ENCODE data around the gene FBXO38.
A peak's percentile ranks its signal among the peaks of the same experiment; 100 is the strongest.

FBXO38 gene

DNA sequence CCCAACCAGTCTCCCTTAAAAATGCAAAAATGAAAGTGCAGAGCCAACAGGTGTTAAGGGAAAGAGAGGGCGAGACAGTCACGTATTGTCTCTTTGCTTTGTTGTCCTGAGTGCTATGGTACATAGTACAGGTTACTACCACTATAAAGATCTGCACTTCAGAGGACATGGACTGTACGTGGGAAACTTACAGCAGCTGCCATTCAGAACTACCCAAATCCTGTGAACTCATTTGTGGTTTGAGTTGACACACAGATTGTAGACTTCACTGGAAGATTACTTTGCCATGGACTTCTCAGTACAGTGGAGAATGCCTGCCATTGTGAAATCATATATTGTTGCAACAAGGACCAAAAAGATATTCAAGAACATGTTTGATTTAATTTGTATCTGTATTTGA lies 34.8 kb downstream of the FBXO38 start:
- in situ Hi-C loops (cut with HindIII; ENCODE audit: low pct_ligation_motif_present, low pct_unique_long_range_greater_than_20kb, low sequenced_read_pairs): no loop called here
- DNase-seq: no peak

DNA sequence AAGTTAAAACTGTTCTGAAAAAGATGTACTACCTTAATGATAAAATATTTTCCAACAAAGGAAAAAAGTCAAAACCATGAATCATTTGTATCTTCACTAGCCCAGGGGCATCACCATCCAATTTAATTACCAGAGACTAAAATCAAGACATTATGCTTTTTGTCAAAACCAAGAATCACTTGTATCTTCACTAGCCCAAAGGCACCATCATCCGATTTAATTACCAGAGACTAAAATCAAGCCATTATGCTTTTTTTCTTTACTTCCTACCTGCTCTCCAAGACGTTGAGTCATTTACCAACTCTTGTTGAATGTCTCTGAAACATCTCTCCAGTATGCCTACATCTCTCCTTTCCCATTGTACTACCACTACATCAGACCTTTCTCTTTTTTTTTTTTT lies 37.9 kb downstream of the FBXO38 start:
- DNase-seq: no peak
- in situ Hi-C loops (cut with HindIII; ENCODE audit: low pct_ligation_motif_present, low pct_unique_long_range_greater_than_20kb, low sequenced_read_pairs): no loop called here

DNA sequence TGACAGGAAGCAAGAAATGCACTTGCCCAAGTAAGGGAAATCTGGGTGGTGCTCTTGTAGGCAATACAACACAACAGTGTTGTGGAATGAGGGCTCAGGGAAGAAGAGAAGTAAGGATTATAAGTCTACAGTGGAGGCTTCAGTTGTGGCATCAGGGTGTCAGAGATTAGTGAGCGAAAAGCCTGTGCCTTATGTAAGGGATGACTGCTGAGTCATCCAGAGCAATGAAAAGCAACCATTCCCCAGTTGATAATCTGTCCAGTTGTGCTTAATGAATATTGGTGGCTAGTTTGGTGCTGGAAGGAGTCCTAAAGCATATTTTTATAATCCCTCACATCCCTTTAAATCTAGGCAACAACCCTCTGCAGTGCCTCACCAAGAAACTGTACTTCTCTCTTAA lies 42.0 kb downstream of the FBXO38 start:
- in situ Hi-C loops (cut with HindIII; ENCODE audit: low pct_ligation_motif_present, low pct_unique_long_range_greater_than_20kb, low sequenced_read_pairs): no loop called here
- DNase-seq: no peak

DNA sequence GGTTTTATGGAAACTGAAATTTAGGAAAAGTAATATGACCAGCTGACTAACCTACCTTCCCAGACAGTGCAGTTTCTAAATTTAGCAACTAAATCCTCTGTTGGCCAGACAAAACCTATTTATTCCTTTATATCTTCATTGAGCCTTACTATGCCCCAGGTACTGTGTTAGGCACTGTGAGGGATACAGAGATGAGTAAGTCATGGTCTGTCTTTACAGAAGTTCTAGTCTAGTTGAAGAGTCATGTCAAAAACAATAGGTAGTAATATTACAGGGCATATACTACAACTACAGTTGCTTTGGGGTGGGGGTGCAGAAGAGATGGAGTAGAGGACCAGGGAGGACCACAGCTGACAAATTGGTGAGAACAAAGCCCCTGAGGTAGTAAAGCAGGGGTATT lies 42.8 kb downstream of the FBXO38 start:
- DNase-seq: no peak
- in situ Hi-C loops (cut with HindIII; ENCODE audit: low pct_ligation_motif_present, low pct_unique_long_range_greater_than_20kb, low sequenced_read_pairs): no loop called here

DNA sequence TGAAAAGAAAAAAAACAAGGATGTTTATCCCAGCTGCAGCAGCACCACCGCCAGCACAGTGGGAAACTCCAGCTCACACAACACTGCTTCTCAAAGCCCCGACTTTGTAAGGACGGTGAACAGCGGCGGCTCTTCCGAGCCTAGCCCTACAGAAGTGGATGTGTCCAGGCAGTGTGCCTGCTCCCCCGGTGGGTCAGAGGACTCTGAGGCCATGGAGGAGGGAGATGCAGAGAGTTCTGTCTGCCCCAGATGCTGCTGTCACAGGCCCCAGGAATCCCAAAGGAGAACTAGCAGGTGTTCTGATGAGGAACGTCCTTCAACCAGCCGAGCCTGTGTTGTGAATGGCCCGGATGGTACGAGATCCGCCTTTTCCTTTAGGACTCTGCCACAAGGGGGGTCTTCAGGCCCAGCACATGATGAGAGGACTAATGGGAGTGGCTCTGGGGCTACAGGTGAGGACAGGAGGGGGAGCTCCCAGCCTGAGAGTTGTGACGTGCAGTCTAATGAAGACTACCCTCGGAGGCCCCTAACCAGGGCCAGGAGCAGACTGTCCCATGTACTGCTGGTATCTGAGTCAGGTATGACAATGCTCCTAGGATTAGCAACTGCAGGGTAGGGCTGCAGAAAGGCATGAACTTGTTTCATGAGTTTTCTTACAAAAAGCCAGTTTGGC lies 43.7 kb downstream of the FBXO38 start:
- no peak for DNase-seq
- in situ Hi-C loops (cut with HindIII; ENCODE audit: low pct_ligation_motif_present, low pct_unique_long_range_greater_than_20kb, low sequenced_read_pairs): no loop called here

DNA sequence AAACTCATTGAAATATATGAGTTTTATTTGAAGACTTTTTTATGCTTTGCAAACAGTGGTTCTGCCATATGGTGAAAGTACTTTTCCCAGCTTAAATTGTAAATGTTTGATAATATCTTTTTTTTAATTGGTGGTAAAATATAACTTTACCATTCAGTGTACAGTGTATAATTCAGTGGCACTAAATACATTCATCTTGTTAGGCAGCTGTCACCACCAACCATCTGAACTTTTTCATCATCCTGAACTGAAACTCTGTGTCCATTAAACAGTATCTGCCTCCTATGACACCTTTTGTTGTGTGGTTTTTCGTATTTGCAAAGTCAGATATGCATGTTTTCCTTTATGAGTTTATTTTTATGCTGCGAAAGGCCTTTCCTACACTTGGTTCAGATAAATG lies 45.1 kb downstream of the FBXO38 start:
- in situ Hi-C loops (cut with HindIII; ENCODE audit: low pct_ligation_motif_present, low pct_unique_long_range_greater_than_20kb, low sequenced_read_pairs): no loop called here

DNA sequence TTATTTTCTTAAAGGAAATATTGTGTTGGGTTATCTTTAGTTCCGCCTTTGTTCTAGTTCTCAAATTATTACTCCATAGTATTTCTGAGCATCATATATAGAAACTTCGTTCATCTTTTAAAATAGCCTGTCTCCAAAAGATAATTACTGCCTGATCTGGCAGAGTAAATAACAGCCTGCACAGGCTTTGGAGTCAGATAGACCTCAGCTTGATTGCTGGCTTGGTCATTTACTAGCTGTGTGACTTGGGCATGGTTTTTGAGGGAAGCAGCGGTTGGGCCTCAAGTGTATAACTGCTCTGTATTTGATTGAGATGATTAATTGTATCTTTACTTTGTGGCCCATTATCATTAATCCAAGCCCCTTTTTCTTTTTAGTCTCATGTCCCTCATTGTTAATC lies 50.1 kb downstream of the FBXO38 start:
- no peak for DNase-seq
- in situ Hi-C loops (cut with HindIII; ENCODE audit: low pct_ligation_motif_present, low pct_unique_long_range_greater_than_20kb, low sequenced_read_pairs): no loop called here

More for the DNA sequence above, 45.1 kb downstream of the FBXO38 start:
- DNase-seq: no peak

DNA sequence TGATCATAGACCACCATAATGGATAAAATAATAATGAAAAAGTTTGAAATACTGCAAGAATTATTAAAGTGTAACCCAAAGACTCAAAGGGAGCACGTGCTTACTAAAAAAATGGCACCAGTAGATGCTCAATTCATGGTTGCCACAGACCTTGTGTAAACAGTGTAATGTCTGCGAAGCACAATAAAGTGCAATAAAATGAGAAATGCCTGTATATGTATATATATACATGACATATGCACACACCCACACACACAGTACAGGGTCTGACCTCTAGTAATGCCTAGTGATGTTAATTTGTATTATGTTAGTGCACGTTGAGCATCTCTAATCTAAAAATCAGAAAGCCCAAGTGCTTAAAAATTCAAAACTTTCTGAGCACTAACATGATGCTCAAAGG lies 52.3 kb downstream of the FBXO38 start:
- DNase-seq: no peak
- in situ Hi-C loops (cut with HindIII; ENCODE audit: low pct_ligation_motif_present, low pct_unique_long_range_greater_than_20kb, low sequenced_read_pairs): no loop called here

DNA sequence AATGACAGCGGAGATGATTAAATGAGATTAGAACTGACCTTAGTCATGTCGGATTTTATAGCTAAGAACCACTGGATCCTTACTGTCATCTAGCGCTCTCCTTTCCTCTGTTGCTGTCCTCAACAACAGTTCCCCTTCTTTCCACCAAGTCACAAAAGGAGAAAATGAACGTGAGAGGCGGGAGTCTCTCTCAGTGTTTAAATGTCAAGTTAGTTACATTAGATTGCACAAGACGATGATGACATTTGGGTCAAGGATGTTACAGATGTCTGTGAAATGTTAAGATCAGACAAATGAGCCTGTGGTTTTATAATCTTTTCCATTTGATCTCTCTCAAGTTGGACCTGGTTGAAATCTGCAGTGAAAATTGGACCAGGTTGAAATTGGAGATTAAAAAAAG lies 53.5 kb downstream of the FBXO38 start:
- in situ Hi-C loops (cut with HindIII; ENCODE audit: low pct_ligation_motif_present, low pct_unique_long_range_greater_than_20kb, low sequenced_read_pairs): no loop called here
- no peak for DNase-seq

DNA sequence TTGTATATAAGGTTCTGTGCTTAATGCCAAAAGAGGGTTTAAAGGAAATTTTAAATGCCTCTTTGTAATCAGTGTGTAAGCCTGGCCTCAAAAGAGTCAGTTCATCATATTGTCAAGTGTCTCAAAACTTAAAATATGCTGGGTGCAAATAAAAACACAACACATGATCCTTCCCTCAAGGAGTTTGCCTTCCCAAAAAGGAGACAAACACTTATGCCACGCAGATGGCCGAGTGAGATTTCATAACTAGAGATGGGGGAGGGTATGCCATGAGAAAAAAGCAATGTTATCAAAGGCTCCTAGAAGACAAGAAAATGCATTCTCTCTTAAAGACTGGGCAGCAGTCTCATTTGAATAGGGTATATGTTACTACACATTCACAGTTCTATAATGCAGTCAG lies 55.2 kb downstream of the FBXO38 start:
- DNase-seq: no peak
- in situ Hi-C loops (cut with HindIII; ENCODE audit: low pct_ligation_motif_present, low pct_unique_long_range_greater_than_20kb, low sequenced_read_pairs): no loop called here

DNA sequence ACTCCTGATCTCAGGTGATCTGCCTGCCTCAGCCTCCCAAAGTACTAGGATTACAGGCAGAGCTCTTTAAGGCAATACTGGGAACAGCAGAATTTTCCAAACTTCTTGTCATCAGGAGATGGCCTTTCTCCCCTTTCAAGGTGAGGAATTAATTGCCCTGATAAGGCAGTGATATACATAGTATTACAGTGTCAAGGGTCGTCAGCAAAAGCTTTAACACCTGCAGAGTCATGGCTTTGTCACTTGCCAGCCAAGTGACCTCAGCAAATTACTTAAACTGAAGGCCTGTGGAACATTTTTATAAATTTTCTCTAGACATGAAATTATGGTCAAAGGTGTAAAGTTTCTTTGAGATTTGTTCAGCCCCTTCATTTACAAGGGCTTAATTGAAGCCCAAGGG lies 59.5 kb downstream of the FBXO38 start:
- no peak for DNase-seq
- in situ Hi-C loops (cut with HindIII; ENCODE audit: low pct_ligation_motif_present, low pct_unique_long_range_greater_than_20kb, low sequenced_read_pairs): no loop called here

DNA sequence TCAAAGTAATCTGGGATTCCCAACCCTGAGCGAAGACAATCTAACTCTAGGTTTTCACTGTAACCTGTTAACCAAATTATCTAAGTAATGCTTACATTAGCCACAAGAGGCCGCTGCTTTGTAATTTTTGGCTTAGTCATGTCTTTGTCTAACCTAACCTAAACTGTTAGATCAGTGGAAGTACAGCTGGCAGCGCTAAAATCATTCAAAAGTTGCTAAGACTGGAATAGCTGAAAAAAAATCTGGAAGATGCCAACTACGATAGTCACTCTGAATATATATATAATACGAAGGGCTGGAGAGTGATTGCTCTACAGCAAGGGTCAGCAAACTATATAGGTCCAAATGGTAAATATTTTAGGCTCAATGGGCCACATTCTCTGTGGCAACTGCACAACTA lies 60.2 kb downstream of the FBXO38 start:
- in situ Hi-C loops (cut with HindIII; ENCODE audit: low pct_ligation_motif_present, low pct_unique_long_range_greater_than_20kb, low sequenced_read_pairs): no loop called here
- DNase-seq: peak; percentile 68

DNA sequence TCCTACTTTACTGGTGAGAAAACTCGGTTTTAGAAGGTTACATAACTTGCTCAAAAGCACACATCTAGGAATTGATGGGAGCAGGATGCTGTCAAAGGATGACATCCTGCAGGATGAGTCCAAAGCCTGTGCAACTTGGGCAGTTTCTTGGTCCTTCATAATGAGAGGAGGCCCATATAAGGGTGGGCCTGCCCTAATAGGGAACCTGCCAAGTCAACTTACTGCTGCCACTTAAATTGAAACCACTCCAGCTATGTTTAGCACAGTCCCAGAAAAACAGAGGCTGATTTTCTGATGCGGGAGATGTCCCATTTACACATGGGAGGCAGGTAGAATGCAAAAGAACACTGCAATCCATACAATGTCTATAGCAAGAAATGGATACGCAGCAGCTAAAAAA lies 61.8 kb downstream of the FBXO38 start:
- in situ Hi-C loops (cut with HindIII; ENCODE audit: low pct_ligation_motif_present, low pct_unique_long_range_greater_than_20kb, low sequenced_read_pairs): no loop called here
- no peak for DNase-seq

DNA sequence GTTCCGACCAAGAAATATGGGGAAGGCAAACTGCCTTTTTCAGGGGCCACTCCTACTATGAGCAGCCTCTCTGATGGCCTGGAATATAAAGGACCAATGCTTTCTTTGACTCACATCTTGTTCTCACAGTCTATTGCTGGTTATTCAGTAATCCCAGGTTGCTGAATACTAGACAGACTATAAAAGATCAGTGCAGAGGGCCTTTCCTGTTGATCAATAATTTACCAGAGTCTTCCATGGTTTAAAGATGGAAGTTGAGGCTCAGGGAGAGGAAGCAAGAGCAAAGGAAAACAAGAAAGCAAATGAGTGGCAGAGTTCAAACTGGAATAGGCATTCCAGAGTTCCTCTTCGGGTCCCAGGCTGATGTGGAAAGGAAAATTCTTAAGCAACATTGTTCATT lies 62.9 kb downstream of the FBXO38 start:
- DNase-seq: peak; percentile 57
- in situ Hi-C loops (cut with HindIII; ENCODE audit: low pct_ligation_motif_present, low pct_unique_long_range_greater_than_20kb, low sequenced_read_pairs): no loop called here

DNA sequence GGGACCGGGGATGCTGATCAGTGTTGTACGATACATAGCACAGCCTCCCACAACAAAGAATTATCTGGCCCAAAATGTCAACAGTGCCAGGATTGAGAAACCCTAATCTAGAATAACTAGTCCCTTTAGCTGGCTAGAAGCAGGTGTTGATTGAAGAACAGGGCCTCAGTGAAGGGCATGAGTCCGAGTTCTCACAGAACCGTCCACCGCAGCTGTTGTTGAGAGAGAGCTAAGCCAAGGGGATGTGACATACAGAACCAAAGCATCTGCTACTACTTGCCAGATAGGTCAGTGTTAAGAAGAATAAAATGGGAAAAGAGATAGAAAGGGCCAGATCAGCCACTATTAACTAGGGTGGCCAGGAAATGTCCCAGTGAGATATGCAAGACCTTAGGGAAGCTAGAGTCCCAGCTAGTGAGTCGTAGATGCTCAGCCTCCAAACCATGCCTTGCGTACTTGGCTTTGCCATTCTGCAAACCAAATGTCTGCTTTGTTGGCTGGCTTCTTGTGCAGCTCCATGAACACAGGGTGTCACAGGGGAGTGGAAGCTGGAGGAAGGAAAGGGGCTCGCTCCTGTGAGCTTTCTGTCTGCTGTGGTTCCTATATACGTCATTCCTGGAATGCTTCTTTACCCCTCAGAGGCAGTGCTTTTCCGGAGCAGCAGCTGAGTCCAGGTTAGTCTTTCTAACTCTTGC lies 68.9 kb downstream of the FBXO38 start:
- in situ Hi-C loops (cut with HindIII; ENCODE audit: low pct_ligation_motif_present, low pct_unique_long_range_greater_than_20kb, low sequenced_read_pairs): no loop called here

DNA sequence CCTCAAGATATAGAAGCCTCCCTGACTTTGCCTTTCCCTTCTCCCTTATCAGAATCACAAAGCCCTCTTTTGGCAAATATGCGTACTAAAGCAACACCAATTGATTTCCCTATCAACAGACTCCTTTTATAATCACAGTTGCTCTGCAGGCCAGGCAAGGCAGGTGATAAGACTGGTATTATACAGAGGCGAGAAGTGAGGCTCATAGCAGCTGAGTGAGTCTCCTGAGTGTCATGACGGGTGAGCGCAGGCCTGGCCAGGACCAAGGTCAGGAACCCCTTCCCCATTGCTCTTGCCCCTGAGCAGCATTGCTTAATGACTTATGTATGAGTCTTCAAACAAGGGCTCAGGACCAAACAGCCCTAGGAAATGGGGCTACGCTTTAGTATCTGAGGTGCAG lies 70.8 kb downstream of the FBXO38 start:
- in situ Hi-C loops (cut with HindIII; ENCODE audit: low pct_ligation_motif_present, low pct_unique_long_range_greater_than_20kb, low sequenced_read_pairs): no loop called here
- no peak for DNase-seq

More for the DNA sequence above, 68.9 kb downstream of the FBXO38 start:
- DNase-seq: no peak

DNA sequence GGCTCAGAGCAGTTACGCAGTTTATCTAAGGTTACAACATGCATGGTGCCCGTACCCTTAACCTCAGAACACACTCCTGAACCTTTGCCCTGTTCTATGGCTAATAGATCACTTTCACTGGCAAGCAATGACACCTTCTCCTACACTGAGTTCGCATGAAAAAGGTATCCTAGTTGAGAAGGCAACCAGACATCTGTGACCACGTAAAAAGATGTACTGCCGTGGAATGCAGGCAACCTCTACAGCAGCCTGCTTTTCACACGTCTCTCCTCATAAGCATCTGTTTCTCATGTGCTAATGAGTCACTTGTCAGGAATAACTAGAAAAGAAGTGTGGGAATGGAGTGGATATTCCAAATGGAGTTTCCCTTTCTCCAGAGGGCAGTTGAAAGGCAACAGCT lies 71.4 kb downstream of the FBXO38 start:
- in situ Hi-C loops (cut with HindIII; ENCODE audit: low pct_ligation_motif_present, low pct_unique_long_range_greater_than_20kb, low sequenced_read_pairs): no loop called here
- no peak for DNase-seq

DNA sequence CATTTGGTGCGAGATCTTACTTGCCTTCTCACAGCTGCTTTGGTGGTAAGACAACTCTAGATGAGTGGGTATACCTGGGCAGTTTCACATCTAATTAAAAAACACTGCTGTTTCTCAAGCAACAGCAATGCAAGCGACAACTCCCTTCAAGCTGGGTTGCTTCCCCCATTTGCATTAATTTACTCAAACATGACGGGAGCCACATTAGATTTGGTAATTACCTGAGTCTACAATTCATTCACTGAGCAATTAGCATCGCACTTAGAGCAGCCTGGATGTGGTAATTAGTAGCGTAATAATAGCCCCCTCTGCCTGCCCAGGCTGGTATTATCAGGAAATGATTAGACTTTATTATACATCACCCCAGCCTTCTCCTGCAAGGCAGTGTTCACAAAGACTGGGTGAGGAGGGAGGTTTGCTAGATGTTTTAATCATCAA lies 73.4 kb downstream of the FBXO38 start:
- in situ Hi-C loops (cut with HindIII; ENCODE audit: low pct_ligation_motif_present, low pct_unique_long_range_greater_than_20kb, low sequenced_read_pairs): no loop called here
- DNase-seq: peak; percentile 22

DNA sequence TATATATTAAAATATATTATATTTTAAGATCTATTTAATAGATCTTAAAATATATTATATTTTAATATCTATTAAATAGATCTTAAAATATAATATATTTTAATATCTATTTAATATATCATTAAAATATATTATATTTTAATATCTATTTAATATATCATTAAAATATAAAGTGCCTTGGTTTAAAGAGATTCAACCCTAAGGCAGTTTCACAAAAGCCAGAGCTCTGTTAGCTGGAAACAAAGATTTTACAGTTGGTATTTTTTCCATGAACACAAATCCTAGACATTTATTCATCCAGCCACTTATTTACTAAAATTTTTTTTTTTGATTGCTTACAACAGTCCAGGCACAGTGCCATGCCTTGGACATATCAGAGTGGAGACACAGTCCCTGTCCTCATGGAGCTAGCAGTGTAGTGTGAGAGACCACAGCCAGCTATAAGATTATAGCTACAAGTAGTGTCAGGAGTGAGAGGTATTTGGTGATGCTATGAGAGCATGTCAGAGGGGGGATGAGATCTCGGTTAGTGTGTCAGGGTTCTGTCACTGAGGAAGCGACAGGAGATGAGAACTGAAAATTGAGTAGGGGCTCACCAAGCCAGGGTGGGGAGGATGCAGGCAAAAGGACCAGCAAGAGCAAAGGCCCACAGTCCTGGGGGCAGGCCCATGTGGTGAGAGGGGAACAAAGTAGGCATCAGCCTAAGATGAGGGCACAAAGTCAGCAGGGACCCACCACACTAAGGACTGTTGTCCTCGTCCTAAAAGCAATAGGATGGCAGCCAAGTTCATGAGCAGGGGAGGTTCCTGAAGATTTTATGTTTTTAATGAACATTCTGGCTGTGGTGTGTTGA lies 74.5 kb downstream of the FBXO38 start:
- in situ Hi-C loops (cut with HindIII; ENCODE audit: low pct_ligation_motif_present, low pct_unique_long_range_greater_than_20kb, low sequenced_read_pairs): no loop called here
- no peak for DNase-seq

DNA sequence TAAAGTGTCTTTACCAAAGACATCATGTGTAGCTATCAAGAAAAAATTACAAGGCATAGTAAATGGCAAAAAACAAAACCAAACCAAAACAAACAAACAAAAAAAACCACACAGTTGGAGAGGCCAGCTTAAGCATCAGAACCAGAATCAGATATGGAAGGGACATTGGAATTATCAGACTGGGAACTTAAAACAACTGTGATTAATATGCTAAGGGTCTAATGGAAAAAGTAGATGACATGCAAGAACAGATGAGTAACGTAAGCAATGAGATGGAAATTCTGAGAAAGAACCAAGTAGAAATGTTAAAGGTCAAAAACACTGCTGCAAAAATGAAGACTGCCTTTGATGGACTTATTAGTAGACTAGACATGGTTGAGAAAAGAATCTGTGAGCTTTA lies 75.9 kb downstream of the FBXO38 start:
- in situ Hi-C loops (cut with HindIII; ENCODE audit: low pct_ligation_motif_present, low pct_unique_long_range_greater_than_20kb, low sequenced_read_pairs): no loop called here

More for the DNA sequence above, 75.9 kb downstream of the FBXO38 start:
- DNase-seq: no peak

Measured in ACHN (cell line).